ENCODE measurements around the gene ARID5B. TPM values are rescaled to one million over a fixed set of nuclear protein-coding genes. Genes with fewer than 3 reads are reported as not detected.

Gene ARID5B
- total RNA-seq, 1 donor from 2014 or later = 13.7 TPM

DNA sequence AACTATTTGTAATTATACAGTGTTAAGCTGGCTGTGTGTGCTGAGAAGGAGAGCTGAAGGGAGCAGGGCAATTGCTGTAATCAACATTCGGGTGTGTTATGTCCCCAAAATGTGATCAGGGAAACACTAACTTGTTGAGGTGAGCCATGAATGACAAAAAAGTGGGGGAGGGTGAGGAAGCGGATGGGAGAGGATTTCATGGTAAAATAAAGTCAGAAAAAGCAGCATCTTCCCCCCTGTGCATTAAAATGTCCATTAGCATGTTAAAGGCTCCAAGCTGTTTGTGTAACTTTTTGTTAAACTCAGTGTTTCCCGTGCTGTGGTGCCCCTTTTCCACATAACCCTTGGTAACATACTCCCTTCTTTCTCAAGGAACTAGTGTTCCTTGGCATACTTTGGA lies 84.9 kb downstream of the ARID5B start:
- no peaks in the 10 kb centered on the region for H3K9me3 ChIP-seq (replicated peaks)
- DNase-seq = no peak
- H3K4me3 ChIP-seq = peak overlapping the region; percentile 35
- intact Hi-C loops (cut with micrococcal nuclease) = no loop called here
- TF ChIP-seq, protein P1, sequence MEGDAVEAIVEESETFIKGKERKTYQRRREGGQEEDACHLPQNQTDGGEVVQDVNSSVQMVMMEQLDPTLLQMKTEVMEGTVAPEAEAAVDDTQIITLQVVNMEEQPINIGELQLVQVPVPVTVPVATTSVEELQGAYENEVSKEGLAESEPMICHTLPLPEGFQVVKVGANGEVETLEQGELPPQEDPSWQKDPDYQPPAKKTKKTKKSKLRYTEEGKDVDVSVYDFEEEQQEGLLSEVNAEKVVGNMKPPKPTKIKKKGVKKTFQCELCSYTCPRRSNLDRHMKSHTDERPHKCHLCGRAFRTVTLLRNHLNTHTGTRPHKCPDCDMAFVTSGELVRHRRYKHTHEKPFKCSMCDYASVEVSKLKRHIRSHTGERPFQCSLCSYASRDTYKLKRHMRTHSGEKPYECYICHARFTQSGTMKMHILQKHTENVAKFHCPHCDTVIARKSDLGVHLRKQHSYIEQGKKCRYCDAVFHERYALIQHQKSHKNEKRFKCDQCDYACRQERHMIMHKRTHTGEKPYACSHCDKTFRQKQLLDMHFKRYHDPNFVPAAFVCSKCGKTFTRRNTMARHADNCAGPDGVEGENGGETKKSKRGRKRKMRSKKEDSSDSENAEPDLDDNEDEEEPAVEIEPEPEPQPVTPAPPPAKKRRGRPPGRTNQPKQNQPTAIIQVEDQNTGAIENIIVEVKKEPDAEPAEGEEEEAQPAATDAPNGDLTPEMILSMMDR (IDR thresholded peaks at IDR 0.05; ENCODE audit: borderline replicate concordance) = no peak
- H3K27ac ChIP-seq (replicated peaks) = peak overlapping the region; percentile 47
- H3K4me1 ChIP-seq = peaks cover 41% of the 10 kb centered on the region
- no peaks in the 10 kb centered on the region for H3K36me3 ChIP-seq
- H3K27me3 ChIP-seq (ENCODE audit: low read depth) = no peaks in the 10 kb centered on the region

DNA sequence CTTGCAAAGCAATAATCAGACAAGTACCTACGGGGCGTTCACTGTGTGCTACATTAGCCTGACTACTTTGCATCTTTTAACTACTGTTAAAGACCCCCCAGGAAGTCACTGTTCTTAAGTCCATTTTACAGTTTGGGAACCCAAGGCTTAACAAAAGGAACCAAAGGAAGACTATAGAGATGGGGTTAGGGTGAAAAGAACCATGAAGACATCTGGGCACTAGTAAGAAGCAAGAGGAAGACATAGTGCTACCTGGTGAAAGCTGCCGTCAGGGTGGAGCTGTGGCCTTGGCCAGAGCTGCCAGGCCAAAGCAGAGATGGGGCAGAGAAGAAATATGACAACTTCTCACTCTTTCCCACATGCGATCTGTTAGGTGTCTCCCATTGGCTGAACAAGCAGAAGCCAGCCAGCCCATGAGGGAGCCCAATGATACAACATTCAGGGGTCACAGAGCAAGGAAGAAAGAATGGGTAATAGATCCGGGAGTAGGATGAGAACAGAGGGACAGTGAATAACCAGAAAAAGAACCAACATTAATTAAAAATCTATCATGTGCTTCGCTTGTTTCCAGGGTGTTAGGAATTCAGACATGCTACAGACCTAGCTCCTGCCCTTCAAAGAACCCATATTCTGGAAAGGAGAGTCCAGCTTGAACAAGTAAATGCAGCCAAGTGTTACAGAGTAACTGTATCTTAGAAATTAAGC lies 85.4 kb downstream of the ARID5B start:
- Histone ChIP-seq H3K36me3 (no peaks in the 10 kb centered on the region), H3K4me3 (no peak overlapping the region), H3K27ac (replicated peaks) (peak overlapping the region; percentile 69), H3K9me3 (replicated peaks) (no peaks in the 10 kb centered on the region), H3K4me1 (peaks cover 43% of the 10 kb centered on the region), H3K27me3 (ENCODE audit: low read depth) (no peaks in the 10 kb centered on the region)
- TF ChIP-seq, protein P1 (IDR thresholded peaks at IDR 0.05; ENCODE audit: borderline replicate concordance) = no peak
- intact Hi-C loops (cut with micrococcal nuclease) = no loop called here
- no peak for DNase-seq

DNA sequence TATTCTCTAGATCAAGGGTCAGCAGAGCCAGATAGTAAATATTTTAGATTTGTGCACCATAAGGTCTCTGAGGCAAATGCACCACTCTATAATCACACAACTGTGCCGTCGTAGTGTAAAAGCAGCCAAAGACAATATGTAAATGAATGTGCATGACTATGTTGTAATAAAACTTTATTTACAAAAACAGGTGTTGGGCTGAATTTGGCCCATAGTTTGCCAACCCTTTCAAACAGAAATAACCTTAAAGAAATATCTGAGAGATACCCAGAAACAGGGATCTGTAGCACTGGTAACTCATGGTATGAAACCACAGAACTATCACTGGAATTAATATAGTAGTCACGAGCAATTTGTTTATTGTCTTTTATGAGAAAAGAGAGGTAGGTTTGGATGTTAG lies 86.0 kb downstream of the ARID5B start:
- H3K27ac ChIP-seq (replicated peaks) = peak overlapping the region; percentile 69
- intact Hi-C loops (cut with micrococcal nuclease) = no loop called here
- H3K9me3 ChIP-seq (replicated peaks) = no peaks in the 10 kb centered on the region
- H3K4me3 ChIP-seq = peak overlapping the region; percentile 27
- no peaks in the 10 kb centered on the region for H3K27me3 ChIP-seq (ENCODE audit: low read depth)
- TF ChIP-seq, protein P1 (IDR thresholded peaks at IDR 0.05; ENCODE audit: borderline replicate concordance) = no peak
- no peaks in the 10 kb centered on the region for H3K36me3 ChIP-seq
- no peak for DNase-seq
- H3K4me1 ChIP-seq = peaks cover 49% of the 10 kb centered on the region

DNA sequence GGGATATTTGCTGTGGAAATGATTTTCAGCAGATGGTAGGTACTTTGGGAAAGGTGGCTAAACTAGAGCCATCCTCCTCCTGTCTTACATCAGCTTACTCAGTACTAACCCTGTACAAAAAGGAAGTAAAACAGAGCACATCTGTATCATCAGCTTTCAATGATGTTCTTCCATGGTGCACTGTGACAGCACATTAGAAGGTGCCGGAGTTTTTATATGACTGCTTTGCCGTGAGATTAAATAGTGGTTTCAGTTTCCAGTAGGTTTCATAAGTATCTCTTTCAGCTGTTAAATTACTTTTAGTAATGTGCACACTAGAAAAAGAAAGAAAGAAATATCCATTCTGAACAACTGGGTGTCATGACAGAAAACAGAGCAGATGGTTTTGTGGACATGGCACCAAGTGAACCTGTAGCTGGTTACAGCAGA lies 86.5 kb downstream of the ARID5B start:
- no peaks in the 10 kb centered on the region for H3K9me3 ChIP-seq (replicated peaks)
- peak overlapping the region; percentile 69 for H3K27ac ChIP-seq (replicated peaks)
- TF ChIP-seq, protein P1 (IDR thresholded peaks at IDR 0.05; ENCODE audit: borderline replicate concordance) = no peak
- intact Hi-C loops (cut with micrococcal nuclease) = no loop called here
- DNase-seq = no peak
- no peaks in the 10 kb centered on the region for H3K27me3 ChIP-seq (ENCODE audit: low read depth)
- H3K36me3 ChIP-seq = no peaks in the 10 kb centered on the region
- peaks cover 52% of the 10 kb centered on the region for H3K4me1 ChIP-seq
- peak overlapping the region; percentile 27 for H3K4me3 ChIP-seq

DNA sequence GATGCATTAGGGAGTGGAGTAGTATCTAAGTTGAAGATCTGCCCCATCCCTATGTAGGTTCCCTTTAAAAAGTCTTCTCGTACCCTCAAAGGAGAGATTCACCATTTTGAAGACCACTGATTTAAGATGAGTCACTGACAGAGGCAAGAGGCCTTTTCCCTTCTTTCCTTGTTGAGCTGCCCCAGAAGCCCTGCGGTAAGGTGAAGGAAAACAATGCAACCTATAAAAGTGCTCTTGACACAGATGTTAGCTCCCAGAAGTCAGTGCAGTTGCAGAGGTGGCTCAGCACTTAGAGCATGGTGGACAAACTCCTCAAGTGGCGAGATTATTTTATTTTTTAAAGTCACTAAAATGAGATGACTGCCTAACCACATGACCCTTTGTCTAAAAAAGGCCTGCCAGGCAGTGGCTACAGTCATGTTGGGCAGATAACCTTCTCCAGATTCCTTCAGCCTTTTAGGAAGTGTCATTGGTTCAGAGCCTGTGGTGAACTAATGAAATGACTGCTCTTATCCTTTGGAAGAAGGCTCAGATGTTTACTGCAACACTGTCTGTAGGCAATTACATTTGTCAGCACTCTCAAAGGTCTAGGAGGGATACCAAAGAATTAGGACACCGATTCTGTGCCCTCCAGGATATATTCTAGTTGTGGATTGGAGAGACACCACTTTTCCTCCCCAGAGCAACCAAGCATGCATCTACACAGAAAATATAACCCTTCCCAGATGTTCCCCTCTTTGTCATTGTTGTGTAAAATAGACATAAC lies 88.7 kb downstream of the ARID5B start:
- TF ChIP-seq, protein P1 (IDR thresholded peaks at IDR 0.05; ENCODE audit: borderline replicate concordance) = no peak
- no peaks in the 10 kb centered on the region for H3K36me3 ChIP-seq
- no peak overlapping the region for H3K27ac ChIP-seq (replicated peaks)
- no peaks in the 10 kb centered on the region for H3K9me3 ChIP-seq (replicated peaks)
- no peak for DNase-seq
- intact Hi-C loops (cut with micrococcal nuclease) = no loop called here
- no peak overlapping the region for H3K4me3 ChIP-seq
- no peaks in the 10 kb centered on the region for H3K27me3 ChIP-seq (ENCODE audit: low read depth)
- peaks cover 65% of the 10 kb centered on the region for H3K4me1 ChIP-seq

Measured in left ventricle myocardium inferior (tissue), 1 donor.